HG02798 (cell line): ENCODE results near the gene TAF4.
"Not testable (repeated sequence)": the region's sequence is repeated elsewhere in the genome, so short reads cannot be mapped to it uniquely, and the experiment has no call there.

Experiments
- ATAC-seq: cut with Tn5 transposase; IDR thresholded peaks from one replicate; pipeline ENCODE4 v1.9.1; 2021; ENCODE audit warnings: mild to moderate bottlenecking; ENCODE audit not compliant: unreplicated experiment, poor library complexity

TAF4 gene

GRCh38 chr20:62080249-62080990 is 14.7 kb upstream of the TAF4 start:
- ATAC-seq, result no peak

- no peak for ATAC-seq
These were observed 13.5 kb upstream of the TAF4 start for GRCh38 chr20:62079166-62079565.

GRCh38 chr20:62073323-62073722 is 7.6 kb upstream of the TAF4 start:
- ATAC-seq, result no peak

- ATAC-seq, result not testable (repeated sequence)
These were observed 6.2 kb upstream of the TAF4 start for GRCh38 chr20:62071669-62072430.

- no peak for ATAC-seq
These were observed 4.1 kb upstream of the TAF4 start for GRCh38 chr20:62069741-62070216.

GRCh38 chr20:62068997-62069396 is 3.3 kb upstream of the TAF4 start:
- ATAC-seq, result no peak

- no peak for ATAC-seq
These were observed 2.0 kb upstream of the TAF4 start for GRCh38 chr20:62067547-62068260.

- ATAC-seq, result no peak
These were observed 1.3 kb upstream of the TAF4 start for GRCh38 chr20:62066983-62067433.

GRCh38 chr20:62066339-62066982 is 780 bp upstream of the TAF4 start:
- no peak for ATAC-seq

- ATAC-seq, result peak; percentile 18
These were observed 659 bp downstream of the TAF4 start for GRCh38 chr20:62064770-62065673.

GRCh38 chr20:62063981-62064769 is 1.5 kb downstream of the TAF4 start:
- no peak for ATAC-seq

GRCh38 chr20:62063315-62063980 is 2.2 kb downstream of the TAF4 start:
- ATAC-seq, result no peak

- ATAC-seq, result no peak
These were observed 2.9 kb downstream of the TAF4 start for GRCh38 chr20:62062661-62063314.

GRCh38 chr20:62061851-62062423 is 3.7 kb downstream of the TAF4 start:
- no peak for ATAC-seq

GRCh38 chr20:62060631-62061541 is 4.8 kb downstream of the TAF4 start:
- no peak for ATAC-seq

GRCh38 chr20:62059920-62060630 is 5.6 kb downstream of the TAF4 start:
- ATAC-seq, result no peak
